ENCODE results near the gene GSTO2. TPM values are rescaled to one million over a fixed set of nuclear protein-coding genes. Genes with fewer than 3 reads are reported as not detected.

The GSTO2 gene
- total RNA-seq, 3 donors from 2014 or later (not counting 1 experiment from before 2014, with no cell fraction given) = 0.75 to 1.4 (median 0.84) TPM

DNA sequence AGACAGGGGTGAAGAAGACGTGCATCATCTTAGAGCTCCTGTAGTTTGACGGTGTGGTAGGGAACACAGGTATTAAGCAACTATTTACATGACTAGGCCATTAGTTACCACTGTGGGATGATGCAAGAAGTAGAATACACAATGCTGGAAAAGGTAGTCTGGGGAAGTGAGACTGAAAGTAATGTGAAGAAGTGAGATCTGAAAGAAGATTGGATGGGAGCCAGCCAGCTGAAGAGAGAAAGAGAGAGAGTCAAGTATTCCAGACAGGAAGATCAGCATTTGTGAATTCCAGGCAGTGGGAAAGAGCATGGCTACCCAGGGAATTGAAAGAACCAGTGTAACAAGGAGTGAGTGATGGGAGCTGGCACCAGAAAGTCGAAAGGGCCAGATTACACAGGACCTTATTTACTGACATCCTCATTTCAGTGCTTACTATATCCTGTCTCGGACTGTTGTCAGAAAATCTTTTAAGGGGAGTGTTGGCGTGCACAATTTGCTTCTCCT lies 80.7 kb downstream of the GSTO2 start:
- H3K4me3 Mint-ChIP-seq = no peak overlapping the region
- no peaks in the 10 kb centered on the region for H3K27me3 Mint-ChIP-seq (ENCODE audit: low read depth in 2 of 2)
- intact Hi-C loops (cut with micrococcal nuclease) = loop anchor here (1.0 to 2.0 kb wide), 4 partner anchors 17 to 80 kb away; partner anchors contain the start of gene GSTO2
- 59% methylated on average over 4 of the region's 5 CpGs for WGBS (ENCODE audit: insufficient coverage)
- ATAC-seq = no peak
- Histone ChIP-seq H3K4me3 (ENCODE audit: low read length) (no peak overlapping the region), H3K4me1 (ENCODE audit: control insufficient read depth, insufficient read depth, low read length) (peaks cover 41% of the 10 kb centered on the region), H3K9me3 (ENCODE audit: control insufficient read depth, insufficient read depth, low read length) (no peaks in the 10 kb centered on the region), H3K27ac (ENCODE audit: low read length) (peak overlapping the region; percentile 47), H3K27me3 (ENCODE audit: control insufficient read depth, insufficient read depth, low read length) (no peaks in the 10 kb centered on the region), H3K36me3 (ENCODE audit: control insufficient read depth, insufficient read depth, low read length) (no peaks in the 10 kb centered on the region)
- TF ChIP-seq, protein P1, sequence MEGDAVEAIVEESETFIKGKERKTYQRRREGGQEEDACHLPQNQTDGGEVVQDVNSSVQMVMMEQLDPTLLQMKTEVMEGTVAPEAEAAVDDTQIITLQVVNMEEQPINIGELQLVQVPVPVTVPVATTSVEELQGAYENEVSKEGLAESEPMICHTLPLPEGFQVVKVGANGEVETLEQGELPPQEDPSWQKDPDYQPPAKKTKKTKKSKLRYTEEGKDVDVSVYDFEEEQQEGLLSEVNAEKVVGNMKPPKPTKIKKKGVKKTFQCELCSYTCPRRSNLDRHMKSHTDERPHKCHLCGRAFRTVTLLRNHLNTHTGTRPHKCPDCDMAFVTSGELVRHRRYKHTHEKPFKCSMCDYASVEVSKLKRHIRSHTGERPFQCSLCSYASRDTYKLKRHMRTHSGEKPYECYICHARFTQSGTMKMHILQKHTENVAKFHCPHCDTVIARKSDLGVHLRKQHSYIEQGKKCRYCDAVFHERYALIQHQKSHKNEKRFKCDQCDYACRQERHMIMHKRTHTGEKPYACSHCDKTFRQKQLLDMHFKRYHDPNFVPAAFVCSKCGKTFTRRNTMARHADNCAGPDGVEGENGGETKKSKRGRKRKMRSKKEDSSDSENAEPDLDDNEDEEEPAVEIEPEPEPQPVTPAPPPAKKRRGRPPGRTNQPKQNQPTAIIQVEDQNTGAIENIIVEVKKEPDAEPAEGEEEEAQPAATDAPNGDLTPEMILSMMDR (IDR thresholded peaks at IDR 0.05) = no peak
- no peaks in the 10 kb centered on the region for H3K36me3 Mint-ChIP-seq
- no peak overlapping the region for H3K27ac Mint-ChIP-seq
- H3K4me1 Mint-ChIP-seq = peaks cover 18 to 31% of the 10 kb centered on the region in 2 donors
- peaks cover 2 to 5% of the 10 kb centered on the region in 2 donors for H3K9me3 Mint-ChIP-seq
- DNase-seq = peak in 1 of 2 donors; percentile 22

DNA sequence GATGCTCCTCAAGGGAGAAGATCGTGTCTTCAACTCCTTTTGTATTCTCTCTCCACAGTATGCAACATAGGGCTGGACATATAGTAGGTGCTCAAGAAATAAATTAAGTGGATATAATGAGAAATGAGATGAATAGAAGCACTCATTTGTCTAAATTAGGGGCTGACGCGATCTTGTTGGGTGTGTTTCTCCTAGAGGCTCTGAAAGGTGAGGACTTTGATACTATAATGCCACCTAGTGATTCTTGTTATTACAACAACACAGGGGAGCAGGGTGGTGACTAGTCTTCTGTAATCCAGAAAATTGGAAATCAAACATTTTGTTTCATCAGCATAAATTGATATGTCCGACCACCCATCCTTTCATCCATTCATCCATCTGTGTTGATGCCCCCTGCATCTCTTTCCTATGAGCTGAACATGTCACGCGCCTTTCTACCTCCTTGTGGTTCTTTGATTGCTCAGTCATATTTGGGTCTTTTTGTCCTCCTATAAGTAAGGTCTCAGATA lies 81.2 kb downstream of the GSTO2 start:
- peaks cover 2 to 5% of the 10 kb centered on the region in 2 donors for H3K9me3 Mint-ChIP-seq
- Histone ChIP-seq H3K27me3 (ENCODE audit: control insufficient read depth, insufficient read depth, low read length) (no peaks in the 10 kb centered on the region), H3K36me3 (ENCODE audit: control insufficient read depth, insufficient read depth, low read length) (no peaks in the 10 kb centered on the region), H3K4me3 (ENCODE audit: low read length) (no peak overlapping the region), H3K9me3 (ENCODE audit: control insufficient read depth, insufficient read depth, low read length) (no peaks in the 10 kb centered on the region), H3K4me1 (ENCODE audit: control insufficient read depth, insufficient read depth, low read length) (peaks cover 41% of the 10 kb centered on the region), H3K27ac (ENCODE audit: low read length) (peak overlapping the region; percentile 47)
- ATAC-seq (peak; percentile 68 to 72 (median 71)), DNase-seq (peak in 1 of 2 donors; percentile 84)
- H3K4me3 Mint-ChIP-seq = no peak overlapping the region
- TF ChIP-seq, protein P1 (IDR thresholded peaks at IDR 0.05) = peak; percentile 73
- no peaks in the 10 kb centered on the region for H3K36me3 Mint-ChIP-seq
- H3K27me3 Mint-ChIP-seq (ENCODE audit: low read depth in 2 of 2) = no peaks in the 10 kb centered on the region
- H3K27ac Mint-ChIP-seq = no peak overlapping the region
- peaks cover 16 to 29% of the 10 kb centered on the region in 2 donors for H3K4me1 Mint-ChIP-seq
- WGBS (ENCODE audit: insufficient coverage) = 33% methylated on average over 5 of the region's 6 CpGs
- intact Hi-C loops (cut with micrococcal nuclease) = loop anchor here (1.0 to 2.0 kb wide), 4 partner anchors 17 to 81 kb away; partner anchors contain the start of gene GSTO2

DNA sequence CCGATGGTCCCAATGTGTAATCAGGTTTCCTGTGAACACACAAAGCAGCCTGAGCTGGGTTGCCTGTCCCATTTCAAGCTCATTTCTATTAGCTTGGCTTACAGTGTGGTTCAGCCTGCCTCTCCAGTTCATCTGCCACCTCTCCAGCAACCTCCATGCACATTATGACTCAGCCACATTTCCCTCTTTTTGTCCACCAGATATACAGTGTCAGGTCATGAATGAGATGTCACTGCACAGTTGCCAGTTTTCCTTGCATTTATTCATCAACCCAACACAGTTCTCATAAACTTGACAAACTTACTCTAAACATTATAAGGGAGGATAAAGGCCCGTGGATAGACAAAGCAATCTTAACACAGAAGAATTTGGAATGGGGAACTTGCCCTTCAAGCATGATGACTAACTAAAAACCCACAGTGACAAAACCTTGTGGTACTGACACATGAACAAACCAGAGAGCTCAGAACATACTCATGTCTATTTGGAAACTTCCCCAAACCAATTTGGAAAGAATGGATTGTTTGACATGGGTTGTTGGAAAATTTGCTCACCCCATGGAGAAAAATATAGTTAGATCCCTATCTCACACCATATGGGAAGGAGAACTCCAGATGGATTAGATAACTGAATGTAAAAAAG lies 82.2 kb downstream of the GSTO2 start:
- Histone ChIP-seq H3K9me3 (ENCODE audit: control insufficient read depth, insufficient read depth, low read length) (no peaks in the 10 kb centered on the region), H3K4me1 (ENCODE audit: control insufficient read depth, insufficient read depth, low read length) (peaks cover 37% of the 10 kb centered on the region), H3K27me3 (ENCODE audit: control insufficient read depth, insufficient read depth, low read length) (no peaks in the 10 kb centered on the region), H3K27ac (ENCODE audit: low read length) (peak overlapping the region; percentile 46), H3K4me3 (ENCODE audit: low read length) (no peak overlapping the region), H3K36me3 (ENCODE audit: control insufficient read depth, insufficient read depth, low read length) (no peaks in the 10 kb centered on the region)
- Mint-ChIP-seq H3K36me3 (no peaks in the 10 kb centered on the region), H3K4me3 (peak overlapping the region; percentile 70), H3K27me3 (ENCODE audit: low read depth in 2 of 2) (no peaks in the 10 kb centered on the region), H3K9me3 (no peaks in the 10 kb centered on the region), H3K27ac (no peak overlapping the region), H3K4me1 (peaks cover 6 to 19% of the 10 kb centered on the region in 2 donors)
- intact Hi-C loops (cut with micrococcal nuclease) = loop anchor here (2.0 kb wide), 1 partner anchor 18 kb away; no protein-coding TSS in a partner anchor
- ATAC-seq (peak in 2 of 3 donors; percentile 11 to 45), DNase-seq (peak in 1 of 2 donors; percentile 35)
- TF ChIP-seq, protein P1 (IDR thresholded peaks at IDR 0.05) = no peak
- WGBS (ENCODE audit: insufficient coverage) = 45% methylated on average over 2 of the region's 2 CpGs

Measured in natural killer cell (primary cell).